Measurements from ENCODE around the gene SARDH. TPM values are rescaled to one million over a fixed set of nuclear protein-coding genes. Genes with fewer than 3 reads are reported as not detected.

Gene SARDH
- total RNA-seq, 2 donors from 2014 or later: 20.2 to 61.0 TPM

DNA sequence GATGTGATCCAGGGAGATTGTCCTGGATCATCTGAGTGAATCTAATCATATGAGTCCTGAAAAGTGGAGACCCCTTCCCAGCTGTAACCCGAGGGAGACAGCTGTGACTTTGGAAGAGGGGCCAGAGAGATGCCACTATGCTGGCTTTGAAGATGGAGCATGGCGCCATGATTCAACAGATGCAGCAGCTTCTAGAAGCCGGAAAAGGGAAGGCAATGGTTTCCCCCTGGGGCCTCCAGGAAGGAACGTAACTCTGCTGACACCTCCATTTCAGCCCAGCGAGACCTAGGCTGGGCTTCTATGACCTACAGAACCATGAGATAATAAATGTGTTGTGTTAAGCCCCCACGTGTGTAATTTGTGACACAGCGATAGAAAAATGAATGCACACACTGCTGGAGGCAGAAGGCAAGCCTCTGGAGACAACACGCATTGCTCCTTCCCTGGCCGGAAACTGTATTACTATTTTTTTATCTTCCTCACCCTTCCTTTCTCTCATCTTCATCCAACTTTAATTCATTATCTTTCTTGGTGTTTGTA, 16.6 kb upstream of the SARDH start:
- Histone ChIP-seq H3K9me3 (no peaks in the 10 kb centered on the region), H3K4me3 (no peak overlapping the region), H3K27ac (no peak overlapping the region), H3K27me3 (no peaks in the 10 kb centered on the region), H3K4me1 (peaks cover 22% of the 10 kb centered on the region), H3K36me3 (replicated peaks in 1 of 2; ENCODE audit: insufficient read depth in 1 of 2, low read depth in 2 of 2) (no peaks in the 10 kb centered on the region)
- ATAC-seq (no peak), DNase-seq (peak in 2 of 4 donors; percentile 2)
- intact Hi-C loops (cut with DNase I): no loop called here
- TF ChIP-seq CTCF (IDR thresholded peaks at IDR 0.05): no peak
- WGBS, 2 donors: 70 to 81% methylated on average over 9 of the region's 9 CpGs

GRCh38 chr9:133754187-133754586, 16.0 kb upstream of the SARDH start:
- intact Hi-C loops (cut with DNase I): no loop called here
- H3K36me3 ChIP-seq (replicated peaks in 1 of 2; ENCODE audit: insufficient read depth in 1 of 2, low read depth in 2 of 2): no peaks in the 10 kb centered on the region
- H3K27ac ChIP-seq: no peak overlapping the region
- TF ChIP-seq POLR2A (IDR thresholded peaks at IDR 0.05) (no peak), CTCF (IDR thresholded peaks at IDR 0.05) (no peak)
- peaks cover 19% of the 10 kb centered on the region for H3K4me1 ChIP-seq
- no peak overlapping the region for H3K4me3 ChIP-seq
- no peaks in the 10 kb centered on the region for H3K27me3 ChIP-seq
- no peak for ATAC-seq
- peak in 2 of 4 donors; percentile 4 to 5 for DNase-seq
- WGBS, 2 donors: 78 to 81% methylated on average over 6 of the region's 6 CpGs
- H3K9me3 ChIP-seq: no peaks in the 10 kb centered on the region

DNA sequence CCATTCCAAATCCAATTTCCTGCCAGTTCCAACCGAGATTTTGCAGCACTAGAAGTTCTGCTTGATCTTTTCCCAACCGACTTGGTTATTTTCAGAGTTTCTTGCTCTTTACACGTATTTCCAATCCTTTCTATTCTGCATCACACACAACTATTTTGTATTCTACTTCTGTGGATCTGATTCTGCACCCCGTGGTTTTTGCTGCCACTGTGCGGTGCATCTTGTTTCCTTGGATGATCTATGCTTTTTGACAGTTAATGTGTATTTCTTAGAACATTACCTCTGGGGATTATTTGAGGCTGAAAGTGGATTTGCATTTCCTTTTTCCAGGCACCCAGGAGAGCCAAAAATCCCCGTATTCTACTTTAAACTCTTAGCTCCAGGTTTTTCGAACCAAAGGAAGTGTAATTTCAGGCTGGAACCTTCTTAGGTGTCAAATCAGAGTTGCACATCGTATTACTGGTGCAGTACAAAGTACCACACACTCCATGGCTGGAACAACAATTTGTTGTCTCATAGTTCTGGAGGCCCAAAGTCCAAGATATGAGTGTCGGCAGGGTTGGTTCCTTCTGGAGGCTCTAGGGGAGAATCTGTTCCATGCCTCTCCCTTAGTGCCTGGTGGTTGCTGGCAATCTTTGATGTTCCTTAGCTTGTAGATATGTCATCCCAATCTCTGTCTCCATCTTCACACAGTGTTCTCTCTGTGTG, 14.7 kb upstream of the SARDH start:
- no peaks in the 10 kb centered on the region for H3K36me3 ChIP-seq (replicated peaks in 1 of 2; ENCODE audit: insufficient read depth in 1 of 2, low read depth in 2 of 2)
- 75 to 76% methylated on average over 8 to 9 of the region's 9 CpGs for WGBS, 2 donors
- H3K9me3 ChIP-seq: no peaks in the 10 kb centered on the region
- H3K4me3 ChIP-seq: no peak overlapping the region
- DNase-seq (no peak), ATAC-seq (no peak)
- peaks cover 6% of the 10 kb centered on the region for H3K4me1 ChIP-seq
- H3K27me3 ChIP-seq: no peaks in the 10 kb centered on the region
- no peak overlapping the region for H3K27ac ChIP-seq
- TF ChIP-seq POLR2A (IDR thresholded peaks at IDR 0.05) (no peak), CTCF (IDR thresholded peaks at IDR 0.05) (no peak)
- intact Hi-C loops (cut with DNase I): no loop called here

- DNase-seq: peak in 2 of 4 donors; percentile 4 to 7
- 90 to 94% methylated on average over 6 to 8 of the region's 9 CpGs for WGBS, 2 donors
- Histone ChIP-seq H3K27me3 (no peaks in the 10 kb centered on the region), H3K4me3 (no peak overlapping the region), H3K9me3 (no peaks in the 10 kb centered on the region), H3K4me1 (no peaks in the 10 kb centered on the region), H3K27ac (no peak overlapping the region), H3K36me3 (replicated peaks in 1 of 2; ENCODE audit: insufficient read depth in 1 of 2, low read depth in 2 of 2) (no peaks in the 10 kb centered on the region)
- intact Hi-C loops (cut with DNase I): no loop called here
- no peak for ATAC-seq
- no peak for TF ChIP-seq CTCF (IDR thresholded peaks at IDR 0.05)
- TF ChIP-seq POLR2A (IDR thresholded peaks at IDR 0.05): no peak
Measured at GRCh38 chr9:133750982-133751649, 13.0 kb upstream of the SARDH start.
